ENCODE data around the gene TMEM183A. TPM values are rescaled to one million over a fixed set of nuclear protein-coding genes. Genes with fewer than 3 reads are reported as not detected.
"Not testable (repeated sequence)": the region's sequence is repeated elsewhere in the genome, so short reads cannot be mapped to it uniquely, and the experiment has no call there.

TMEM183A gene
- total RNA-seq, 1 donor, result 139 TPM

GRCh38 chr1:202972046-202972445 is 35.1 kb upstream of the TMEM183A start:
- DNase-seq (ENCODE audit: low read depth), result no peak
- TF ChIP-seq, protein P1, sequence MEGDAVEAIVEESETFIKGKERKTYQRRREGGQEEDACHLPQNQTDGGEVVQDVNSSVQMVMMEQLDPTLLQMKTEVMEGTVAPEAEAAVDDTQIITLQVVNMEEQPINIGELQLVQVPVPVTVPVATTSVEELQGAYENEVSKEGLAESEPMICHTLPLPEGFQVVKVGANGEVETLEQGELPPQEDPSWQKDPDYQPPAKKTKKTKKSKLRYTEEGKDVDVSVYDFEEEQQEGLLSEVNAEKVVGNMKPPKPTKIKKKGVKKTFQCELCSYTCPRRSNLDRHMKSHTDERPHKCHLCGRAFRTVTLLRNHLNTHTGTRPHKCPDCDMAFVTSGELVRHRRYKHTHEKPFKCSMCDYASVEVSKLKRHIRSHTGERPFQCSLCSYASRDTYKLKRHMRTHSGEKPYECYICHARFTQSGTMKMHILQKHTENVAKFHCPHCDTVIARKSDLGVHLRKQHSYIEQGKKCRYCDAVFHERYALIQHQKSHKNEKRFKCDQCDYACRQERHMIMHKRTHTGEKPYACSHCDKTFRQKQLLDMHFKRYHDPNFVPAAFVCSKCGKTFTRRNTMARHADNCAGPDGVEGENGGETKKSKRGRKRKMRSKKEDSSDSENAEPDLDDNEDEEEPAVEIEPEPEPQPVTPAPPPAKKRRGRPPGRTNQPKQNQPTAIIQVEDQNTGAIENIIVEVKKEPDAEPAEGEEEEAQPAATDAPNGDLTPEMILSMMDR (IDR thresholded peaks at IDR 0.05; ENCODE audit: insufficient read depth, low read depth, low read length), result no peak
- H3K4me3 ChIP-seq (ENCODE audit: low read depth, low read length), result no peak overlapping the region

- TF ChIP-seq, protein P1 (IDR thresholded peaks at IDR 0.05; ENCODE audit: insufficient read depth, low read depth, low read length), result no peak
- no peak overlapping the region for H3K4me3 ChIP-seq (ENCODE audit: low read depth, low read length)
- DNase-seq (ENCODE audit: low read depth), result no peak
These were observed 32.3 kb upstream of the TMEM183A start for GRCh38 chr1:202974856-202975255.

DNA sequence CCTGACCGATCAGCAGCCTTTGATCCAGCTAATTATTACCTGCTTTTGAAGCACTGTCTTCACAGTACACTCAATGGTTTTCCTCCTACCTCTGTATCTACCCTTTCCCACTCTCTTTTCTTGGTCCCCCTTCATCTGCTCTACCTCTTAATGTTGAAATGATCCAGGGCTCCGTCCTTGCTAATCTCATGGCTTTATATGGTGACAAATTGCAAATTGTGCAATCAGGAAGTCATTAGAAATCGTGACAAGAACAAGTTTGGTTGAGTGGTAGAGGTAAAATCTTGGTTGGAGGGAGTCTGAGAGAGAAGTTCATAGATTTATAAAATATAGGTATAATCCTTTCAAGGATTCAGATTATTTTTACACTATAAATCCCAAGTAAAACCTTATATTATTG is 30.5 kb upstream of the TMEM183A start:
- TF ChIP-seq, protein P1 (IDR thresholded peaks at IDR 0.05; ENCODE audit: insufficient read depth, low read depth, low read length), result no peak
- no peak for DNase-seq (ENCODE audit: low read depth)
- H3K4me3 ChIP-seq (ENCODE audit: low read depth, low read length), result no peak overlapping the region

GRCh38 chr1:202979459-202979858 is 27.7 kb upstream of the TMEM183A start:
- TF ChIP-seq, protein P1 (IDR thresholded peaks at IDR 0.05; ENCODE audit: insufficient read depth, low read depth, low read length), result no peak
- no peak overlapping the region for H3K4me3 ChIP-seq (ENCODE audit: low read depth, low read length)
- DNase-seq (ENCODE audit: low read depth), result no peak

DNA sequence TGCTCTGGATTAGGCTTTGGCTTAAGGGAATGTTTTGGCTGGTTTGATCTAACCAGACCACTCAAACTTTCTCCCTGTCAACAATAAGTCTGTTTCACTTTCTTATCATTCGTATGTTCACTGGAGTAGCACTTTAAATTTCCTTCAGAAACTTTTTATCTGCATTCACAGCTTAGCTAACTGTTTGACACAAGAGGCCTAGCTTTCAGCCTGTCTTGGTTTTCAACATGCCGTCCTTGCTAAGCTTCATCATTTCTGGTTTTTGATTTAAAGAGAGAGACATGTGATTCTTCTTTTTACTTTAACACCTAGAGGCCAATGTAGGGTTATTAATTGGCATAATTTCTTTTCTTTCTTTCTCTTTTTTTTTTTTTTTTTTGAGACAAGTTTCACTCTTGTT is 25.2 kb upstream of the TMEM183A start:
- no peak for DNase-seq (ENCODE audit: low read depth)
- TF ChIP-seq, protein P1 (IDR thresholded peaks at IDR 0.05; ENCODE audit: insufficient read depth, low read depth, low read length), result no peak
- no peak overlapping the region for H3K4me3 ChIP-seq (ENCODE audit: low read depth, low read length)

GRCh38 chr1:202982715-202983430 is 24.3 kb upstream of the TMEM183A start:
- no peak overlapping the region for H3K4me3 ChIP-seq (ENCODE audit: low read depth, low read length)
- TF ChIP-seq, protein P1 (IDR thresholded peaks at IDR 0.05; ENCODE audit: insufficient read depth, low read depth, low read length), result no peak
- DNase-seq (ENCODE audit: low read depth), result no peak

DNA sequence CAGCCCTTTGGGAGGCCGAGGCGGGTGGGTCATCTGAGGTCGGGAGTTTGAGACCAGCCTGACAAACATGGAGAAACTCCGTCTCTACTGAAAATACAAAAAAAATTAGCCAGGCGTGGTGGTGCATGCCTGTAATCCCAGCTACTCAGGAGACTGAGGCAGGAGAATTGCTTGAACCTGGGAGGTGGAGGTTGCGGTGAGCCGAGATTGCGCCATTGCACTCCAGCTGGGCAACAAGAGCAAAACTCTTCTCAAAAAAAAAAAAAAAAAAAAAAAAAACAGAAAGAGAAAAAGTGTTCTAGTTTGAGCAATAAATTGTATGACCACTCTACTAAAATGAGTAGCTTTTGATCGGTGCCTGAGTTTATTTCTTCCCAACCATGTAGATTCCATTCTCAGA is 21.1 kb upstream of the TMEM183A start:
- not testable (repeated sequence) for DNase-seq (ENCODE audit: low read depth); H3K4me3 ChIP-seq (ENCODE audit: low read depth, low read length)

Data from fibroblast of villous mesenchyme (primary cell).